AG04450 (cell line): ENCODE data around the gene UBE3C. TPM values are rescaled to one million over a fixed set of nuclear protein-coding genes. Genes with fewer than 3 reads are reported as not detected.

Source experiments
- CTCF ChIA-PET: fragments of 300-600, 350-600 bp; formaldehyde crosslinking; extraction: SDS; loops from one replicate; lab custom pipeline; 2022; ENCODE audit warnings: antibody characterized with exemption, inconsistent platforms; lab: Charles Lee
- POLR2A ChIA-PET: fragments of 350-600 bp; formaldehyde crosslinking; extraction: SDS; loops from one replicate; lab custom pipeline; 2021; ENCODE audit warnings: antibody characterized with exemption, inconsistent platforms; lab: Yijun Ruan, JAX
- DNase-seq: peaks from one replicate; pipeline ENCODE4 v3.0.0-alpha.2; 2011; ENCODE audit warnings: low read depth, low spot score
- H3K27ac ChIP-seq: one replicate; pipeline ENCODE4 v1.5.1; 2012; ENCODE audit warnings: low read depth, low read length, control low read depth
- H3K27me3 ChIP-seq: one replicate; pipeline ENCODE4 v1.6.0; 2012; ENCODE audit warnings: low read length; ENCODE audit not compliant: control insufficient read depth, insufficient read depth
- H3K4me3 ChIP-seq: 2 replicates; pipeline ENCODE4 v1.5.1; 2011; ENCODE audit warnings: mild to moderate bottlenecking, low read depth, low read length, control low read depth
- H3K9me3 ChIP-seq: 2 replicates; pipeline ENCODE4 v1.5.1; 2012; ENCODE audit warnings: low read length; ENCODE audit not compliant: control insufficient read depth, insufficient read depth
- polyA plus RNA-seq: library from polyadenylated mRNA; depleted of rRNA; stranded (reverse); fragments of >200 nt; gene quantifications from 2 replicates; pipeline ENCODE4 v1.2.3, GENCODE V29; 2011
- TF ChIP-seq, protein P1 (sequence below): IDR thresholded peaks from 2 replicates; pipeline ENCODE4 v1.5.1; 2011; ENCODE audit warnings: low read depth, low read length, control low read depth, inconsistent platforms

The UBE3C gene
- polyA plus RNA-seq, 1 experiment = 71.2 TPM

DNA sequence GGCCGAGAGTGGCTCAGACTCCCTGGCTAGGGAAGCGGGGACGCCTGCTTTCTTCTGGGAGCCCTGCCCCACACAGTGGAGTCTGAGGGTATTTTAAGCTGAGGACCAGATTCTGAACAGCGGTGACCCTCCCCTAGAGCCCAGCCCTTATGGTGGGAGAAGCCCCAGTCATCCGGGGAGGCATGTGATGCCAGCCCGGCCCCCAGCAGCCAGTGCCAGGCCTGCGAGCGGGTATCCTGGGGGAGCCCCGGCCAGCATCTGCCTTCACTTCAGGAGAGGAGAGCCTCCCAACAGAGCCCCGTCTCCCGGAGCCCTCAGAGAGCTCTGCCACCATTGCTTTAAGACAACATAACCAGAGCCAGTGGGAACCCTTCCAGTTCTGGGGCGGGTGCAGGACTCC is 156.6 kb downstream of the UBE3C start:
- CTCF ChIA-PET = no interaction called here
- no peaks in the 10 kb centered on the region for H3K27me3 ChIP-seq
- H3K9me3 ChIP-seq = peaks cover 15% of the 10 kb centered on the region; the same call in 1 of the 2 replicates
- no peak overlapping the region for H3K4me3 ChIP-seq
- no peak overlapping the region for H3K27ac ChIP-seq
- no peak for DNase-seq
- TF ChIP-seq, protein P1, sequence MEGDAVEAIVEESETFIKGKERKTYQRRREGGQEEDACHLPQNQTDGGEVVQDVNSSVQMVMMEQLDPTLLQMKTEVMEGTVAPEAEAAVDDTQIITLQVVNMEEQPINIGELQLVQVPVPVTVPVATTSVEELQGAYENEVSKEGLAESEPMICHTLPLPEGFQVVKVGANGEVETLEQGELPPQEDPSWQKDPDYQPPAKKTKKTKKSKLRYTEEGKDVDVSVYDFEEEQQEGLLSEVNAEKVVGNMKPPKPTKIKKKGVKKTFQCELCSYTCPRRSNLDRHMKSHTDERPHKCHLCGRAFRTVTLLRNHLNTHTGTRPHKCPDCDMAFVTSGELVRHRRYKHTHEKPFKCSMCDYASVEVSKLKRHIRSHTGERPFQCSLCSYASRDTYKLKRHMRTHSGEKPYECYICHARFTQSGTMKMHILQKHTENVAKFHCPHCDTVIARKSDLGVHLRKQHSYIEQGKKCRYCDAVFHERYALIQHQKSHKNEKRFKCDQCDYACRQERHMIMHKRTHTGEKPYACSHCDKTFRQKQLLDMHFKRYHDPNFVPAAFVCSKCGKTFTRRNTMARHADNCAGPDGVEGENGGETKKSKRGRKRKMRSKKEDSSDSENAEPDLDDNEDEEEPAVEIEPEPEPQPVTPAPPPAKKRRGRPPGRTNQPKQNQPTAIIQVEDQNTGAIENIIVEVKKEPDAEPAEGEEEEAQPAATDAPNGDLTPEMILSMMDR = no peak
- POLR2A ChIA-PET = no interaction called here

GRCh38 chr7:157297185-157297584 is 158.5 kb downstream of the UBE3C start:
- H3K4me3 ChIP-seq = no peak overlapping the region
- no peak for DNase-seq
- H3K27ac ChIP-seq = no peak overlapping the region
- TF ChIP-seq, protein P1 = no peak
- ChIA-PET CTCF (no interaction called here), POLR2A (no interaction called here)
- H3K27me3 ChIP-seq = no peaks in the 10 kb centered on the region
- peaks cover 18% of the 10 kb centered on the region; the same call in 1 of the 2 replicates for H3K9me3 ChIP-seq

GRCh38 chr7:157299317-157299612 is 160.5 kb downstream of the UBE3C start:
- Histone ChIP-seq H3K27me3 (no peaks in the 10 kb centered on the region), H3K9me3 (peaks cover 14% of the 10 kb centered on the region; the same call in 1 of the 2 replicates), H3K4me3 (no peak overlapping the region), H3K27ac (no peak overlapping the region)
- POLR2A ChIA-PET = no interaction called here
- DNase-seq = no peak
- TF ChIP-seq, protein P1 = no peak
- CTCF ChIA-PET = no interaction called here

GRCh38 chr7:157299613-157300368 is 161.1 kb downstream of the UBE3C start:
- POLR2A ChIA-PET = no interaction called here
- no peaks in the 10 kb centered on the region for H3K27me3 ChIP-seq
- H3K27ac ChIP-seq = no peak overlapping the region
- no peak for DNase-seq
- CTCF ChIA-PET = no interaction called here
- TF ChIP-seq, protein P1 = no peak
- no peak overlapping the region for H3K4me3 ChIP-seq
- H3K9me3 ChIP-seq = peaks cover 14% of the 10 kb centered on the region; the same call in 1 of the 2 replicates

- POLR2A ChIA-PET = no interaction called here
Observed at GRCh38 chr7:157300369-157300825, 161.7 kb downstream of the UBE3C start.

More at GRCh38 chr7:157300369-157300825, 161.7 kb downstream of the UBE3C start:
- Histone ChIP-seq H3K27me3 (no peaks in the 10 kb centered on the region), H3K4me3 (no peak overlapping the region), H3K9me3 (peaks cover 14% of the 10 kb centered on the region; the same call in 1 of the 2 replicates), H3K27ac (no peak overlapping the region)
- CTCF ChIA-PET = no interaction called here
- TF ChIP-seq, protein P1 = no peak
- no peak for DNase-seq
